ENCODE data around the gene SOAT2. TPM values are rescaled to one million over a fixed set of nuclear protein-coding genes. Genes with fewer than 3 reads are reported as not detected.
A peak's percentile ranks its signal among the peaks of the same experiment; 100 is the strongest.

SOAT2 gene
- total RNA-seq, 4 donors from 2014 or later = not detected

- peak in 1 of 2 donors; percentile 61 for DNase-seq (ENCODE audit: low spot score in 2 of 2)
- Histone ChIP-seq H3K36me3 (peaks cover 35% of the 10 kb centered on the region), H3K27ac (no peak overlapping the region), H3K9me3 (no peaks in the 10 kb centered on the region), H3K4me1 (peaks cover 54% of the 10 kb centered on the region), H3K27me3 (no peaks in the 10 kb centered on the region), H3K4me3 (no peak overlapping the region)
- TF ChIP-seq CTCF (IDR thresholded peaks at IDR 0.05) (no peak), POLR2AphosphoS5 (IDR thresholded peaks at IDR 0.05) (no peak), EP300 (IDR thresholded peaks at IDR 0.05) (no peak), POLR2A (IDR thresholded peaks at IDR 0.05) (no peak)
- 97% methylated on average over 3 of the region's 3 CpGs for WGBS
Measured at GRCh38 chr12:53076461-53076860, 26.8 kb upstream of the SOAT2 start.

GRCh38 chr12:53077030-53077429 lies 26.3 kb upstream of the SOAT2 start:
- 81% methylated on average over 8 of the region's 8 CpGs for WGBS
- H3K4me3 ChIP-seq = no peak overlapping the region
- H3K9me3 ChIP-seq = no peaks in the 10 kb centered on the region
- DNase-seq (ENCODE audit: low spot score in 2 of 2) = peak in 1 of 2 donors; percentile 69
- H3K27ac ChIP-seq = no peak overlapping the region
- peaks cover 48% of the 10 kb centered on the region for H3K4me1 ChIP-seq
- no peak for TF ChIP-seq CTCF (IDR thresholded peaks at IDR 0.05)
- no peak for TF ChIP-seq EP300 (IDR thresholded peaks at IDR 0.05)
- no peak for TF ChIP-seq POLR2A (IDR thresholded peaks at IDR 0.05)
- no peak for TF ChIP-seq POLR2AphosphoS5 (IDR thresholded peaks at IDR 0.05)
- H3K27me3 ChIP-seq = no peaks in the 10 kb centered on the region
- peaks cover 35% of the 10 kb centered on the region for H3K36me3 ChIP-seq

- DNase-seq (ENCODE audit: low spot score in 2 of 2) = peak in 1 of 2 donors; percentile 63
- Histone ChIP-seq H3K36me3 (peaks cover 31% of the 10 kb centered on the region), H3K27ac (peak overlapping the region; percentile 82), H3K4me3 (peak overlapping the region; percentile 65), H3K27me3 (no peaks in the 10 kb centered on the region), H3K9me3 (no peaks in the 10 kb centered on the region), H3K4me1 (peaks cover 33% of the 10 kb centered on the region)
- TF ChIP-seq CTCF (IDR thresholded peaks at IDR 0.05) (no peak), POLR2AphosphoS5 (IDR thresholded peaks at IDR 0.05) (no peak), EP300 (IDR thresholded peaks at IDR 0.05) (no peak), POLR2A (IDR thresholded peaks at IDR 0.05) (no peak)
- 45% methylated on average over 10 of the region's 25 CpGs for WGBS
Measured at GRCh38 chr12:53078425-53079225, 24.7 kb upstream of the SOAT2 start.

- WGBS = 3% methylated on average over 31 of the region's 67 CpGs
- TF ChIP-seq POLR2AphosphoS5 (IDR thresholded peaks at IDR 0.05) (peak; percentile 57 to 67 (median 59)), POLR2A (IDR thresholded peaks at IDR 0.05) (peak in 1 of 2 donors; percentile 58), EP300 (IDR thresholded peaks at IDR 0.05) (no peak), CTCF (IDR thresholded peaks at IDR 0.05) (no peak)
- Histone ChIP-seq H3K4me1 (peaks cover 24% of the 10 kb centered on the region), H3K4me3 (peak within 1 kb of the TSS; percentile 65), H3K27ac (peak within 1 kb of the TSS; percentile 82), H3K27me3 (no peaks in the 10 kb centered on the region), H3K9me3 (no peaks in the 10 kb centered on the region), H3K36me3 (peaks cover 24% of the 10 kb centered on the region)
- DNase-seq (ENCODE audit: low spot score in 2 of 2) = peak; percentile 99 to 100
Measured at GRCh38 chr12:53079226-53080117, 23.8 kb upstream of the SOAT2 start, which contains the start of gene SPRYD3. TSS of gene SPRYD3 (minus strand) at chr12:53079390. CDS start at chr12:53079333, 57 bp downstream.

Measured in suprapubic skin (tissue), 4 donors.